Body of pancreas (tissue), 4 donors: ENCODE results near the gene CAMK4. TPM values are rescaled to one million over a fixed set of nuclear protein-coding genes. Genes with fewer than 3 reads are reported as not detected.

ENCODE experiments used
- ATAC-seq: fragments of 150-250 bp; one replicate; pipeline ENCODE4 v1.9.1; 2016
- DNase-seq, 4 donors: peaks; one replicate each; pipeline ENCODE4 v3.0.0-alpha.2; 2019
- H3K27ac ChIP-seq, 4 donors: fragments of 200-600 bp; sonication (generic); 1 replicate in 3 of 4; 2 replicates in 1 of 4; pipeline versions ENCODE4 v1.5.1 to v1.6.1; 2016 to 2019; ENCODE audit warnings: mild to moderate bottlenecking in 1 of 4, mixed read lengths in 1 of 4, moderate library complexity in 1 of 4
- H3K27me3 ChIP-seq, 2 donors: fragments of 200-600 bp; sonication (generic); one replicate each; pipeline ENCODE4 v1.6.0; 2016; ENCODE audit warnings: mild to moderate bottlenecking in 1 of 2
- H3K36me3 ChIP-seq, 2 donors: fragments of 200-600 bp; sonication (generic); replicated peaks in 1 of 2; 2 replicates each; pipeline ENCODE4 v1.5.1; 2016; ENCODE audit warnings: low read depth in 2 of 2; ENCODE audit not compliant: insufficient read depth in 1 of 2
- H3K4me1 ChIP-seq: fragments of 200-600 bp; sonication (generic); one replicate; pipeline ENCODE4 v1.6.0; 2016
- H3K4me3 ChIP-seq, 2 donors: fragments of 200-600 bp; sonication (generic); 1 replicate in 1 of 2; 2 replicates in 1 of 2; pipeline ENCODE4 v1.5.1; 2016 to 2019
- H3K9me3 ChIP-seq, 3 donors: fragments of 200-600 bp; sonication (generic); 1 replicate in 2 of 3; 2 replicates in 1 of 3; pipeline ENCODE4 v1.5.1; 2016
- CTCF ChIP-seq, 7 experiments: fragments of 450-650 bp in 4 of 7; fragments of 200-600 bp in 3 of 7; sonication (generic) in 3 of 7; IDR thresholded peaks; one replicate each; pipeline ENCODE4 v1.5.1; 2016 to 2019; ENCODE audit warnings: antibody characterized with exemption in 7 of 7
- POLR2A ChIP-seq, 3 donors: fragments of 450-650 bp; IDR thresholded peaks; one replicate each; pipeline ENCODE4 v1.6.1; 2016; ENCODE audit warnings: antibody characterized with exemption in 3 of 3, mild to moderate bottlenecking in 2 of 3
- WGBS, 2 donors: methylation state at CpG; one replicate each; pipeline ENCODE4 v1.1.5; 2017; 5-methylcytosine and 5-hydroxymethylcytosine counted together
- intact Hi-C: fragments of 100-400 bp; cut with DNase I; formaldehyde crosslinking; loops from one replicate; pipeline ENCODE4 v1.15.1; 2023
- total RNA-seq, 2 donors: library from RNA; depleted of rRNA; stranded (reverse); fragments of >200 nt; gene quantifications; one replicate each; pipeline ENCODE4 v1.1.0, GENCODE V29; 2016

Gene CAMK4
- total RNA-seq, 2 donors from 2014 or later, result 0.78 TPM; not detected in 1

GRCh38 chr5:111223101-111223786 lies 940 bp upstream of the CAMK4 start:
- peaks cover 16% of the 10 kb centered on the region for H3K4me1 ChIP-seq
- no peaks in the 10 kb centered on the region for H3K36me3 ChIP-seq
- TF ChIP-seq CTCF (IDR thresholded peaks at IDR 0.05), result no peak
- no peak for TF ChIP-seq POLR2A (IDR thresholded peaks at IDR 0.05)
- no peak for ATAC-seq
- H3K9me3 ChIP-seq, result no peaks in the 10 kb centered on the region
- no peak overlapping the region for H3K27ac ChIP-seq
- WGBS, 2 donors, result 43 to 50% methylated on average over 8 of the region's 8 CpGs
- no peak overlapping the region for H3K4me3 ChIP-seq
- H3K27me3 ChIP-seq, result no peaks in the 10 kb centered on the region
- intact Hi-C loops, result no loop called here
- DNase-seq, result no peak

GRCh38 chr5:111224561-111225345 lies 569 bp downstream of the CAMK4 start:
- Histone ChIP-seq H3K27ac (no peak overlapping the region), H3K4me3 (peak overlapping the region; percentile 9 to 26), H3K36me3 (no peaks in the 10 kb centered on the region), H3K4me1 (peaks cover 16% of the 10 kb centered on the region), H3K27me3 (no peaks in the 10 kb centered on the region), H3K9me3 (no peaks in the 10 kb centered on the region)
- ATAC-seq (peak; percentile 38), DNase-seq (no peak)
- intact Hi-C loops, result no loop called here
- WGBS, 2 donors, result 2 to 9% methylated on average over 10 to 34 of the region's 34 CpGs
- TF ChIP-seq CTCF (IDR thresholded peaks at IDR 0.05) (no peak), POLR2A (IDR thresholded peaks at IDR 0.05) (no peak)

GRCh38 chr5:111225926-111226325 lies 1.7 kb downstream of the CAMK4 start:
- Histone ChIP-seq H3K27ac (no peak overlapping the region), H3K36me3 (no peaks in the 10 kb centered on the region), H3K27me3 (no peaks in the 10 kb centered on the region), H3K9me3 (no peaks in the 10 kb centered on the region), H3K4me1 (peaks cover 16% of the 10 kb centered on the region), H3K4me3 (no peak overlapping the region)
- no peak for TF ChIP-seq CTCF (IDR thresholded peaks at IDR 0.05)
- no peak for TF ChIP-seq POLR2A (IDR thresholded peaks at IDR 0.05)
- WGBS, 2 donors, result 65 to 74% methylated on average over 4 of the region's 4 CpGs
- DNase-seq, result no peak
- no peak for ATAC-seq
- intact Hi-C loops, result no loop called here

- DNase-seq, result no peak
- ATAC-seq, result no peak
- no peaks in the 10 kb centered on the region for H3K36me3 ChIP-seq
- H3K9me3 ChIP-seq, result no peaks in the 10 kb centered on the region
- 72 to 73% methylated on average over 6 of the region's 6 CpGs for WGBS, 2 donors
- no peak for TF ChIP-seq CTCF (IDR thresholded peaks at IDR 0.05)
- TF ChIP-seq POLR2A (IDR thresholded peaks at IDR 0.05), result no peak
- H3K27ac ChIP-seq, result no peak overlapping the region
- H3K4me3 ChIP-seq, result no peak overlapping the region
- H3K27me3 ChIP-seq, result peaks cover 0 to under 1% of the 10 kb centered on the region in 2 donors
- intact Hi-C loops, result no loop called here
- peaks cover 16% of the 10 kb centered on the region for H3K4me1 ChIP-seq
Measured at GRCh38 chr5:111226556-111226955, 2.4 kb downstream of the CAMK4 start.
